HG03196 (cell line): ENCODE data around the gene ARL14.

Experiments
- ATAC-seq: cut with Tn5 transposase; IDR thresholded peaks from one replicate; pipeline ENCODE4 v1.9.1; 2021; ENCODE audit not compliant: unreplicated experiment

The ARL14 gene

DNA sequence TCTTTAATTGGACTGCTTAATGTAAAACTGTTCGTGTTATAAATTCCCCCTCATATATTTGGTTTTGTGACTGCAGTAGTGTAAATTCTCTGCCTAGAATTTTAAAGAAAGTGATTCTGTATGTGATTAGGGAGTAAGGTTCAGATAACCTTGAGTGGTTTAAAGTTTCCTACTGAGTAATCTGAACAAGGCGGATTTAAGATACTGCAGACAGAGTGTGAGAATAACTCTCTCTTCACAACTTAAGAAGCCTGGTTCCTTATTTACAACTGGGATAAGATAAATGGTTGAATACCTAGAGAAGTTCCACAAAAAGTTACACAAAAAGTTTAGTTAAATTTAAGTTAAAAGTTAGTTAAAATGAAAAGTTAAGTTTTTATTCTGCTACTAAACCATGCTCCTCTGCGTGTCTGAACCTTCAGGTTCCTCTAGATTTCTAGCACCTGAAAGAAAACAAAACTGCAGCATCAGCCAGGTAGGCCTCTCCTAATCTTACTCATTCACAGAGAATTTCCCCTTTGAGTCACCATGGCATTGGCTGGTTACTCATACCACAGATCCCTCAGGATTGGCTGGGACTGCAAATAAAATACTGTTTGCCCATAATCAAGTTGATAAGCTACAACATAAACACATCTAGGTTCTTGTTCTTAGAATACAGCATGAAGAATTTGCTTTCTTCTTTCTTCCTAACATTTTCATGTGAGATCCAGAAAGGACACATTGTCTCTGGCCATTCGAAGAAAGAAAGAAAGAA, at the start of gene ARL14:
Gene ARL14, plus strand, starts transcription at position 614 of the 757 bp plus-strand sequence. CDS start 187 bp downstream, outside the sequence.
- no peak for ATAC-seq

GRCh38 chr3:160629491-160629890, 47.5 kb upstream of the ARL14 start:
- no peak for ATAC-seq

GRCh38 chr3:160633361-160634083, 43.4 kb upstream of the ARL14 start:
- ATAC-seq: no peak

- no peak for ATAC-seq
These were observed 41.7 kb upstream of the ARL14 start for GRCh38 chr3:160635213-160635612.

GRCh38 chr3:160637086-160637485, 39.9 kb upstream of the ARL14 start:
- ATAC-seq: no peak

GRCh38 chr3:160638184-160638583, 38.8 kb upstream of the ARL14 start:
- ATAC-seq: no peak

DNA sequence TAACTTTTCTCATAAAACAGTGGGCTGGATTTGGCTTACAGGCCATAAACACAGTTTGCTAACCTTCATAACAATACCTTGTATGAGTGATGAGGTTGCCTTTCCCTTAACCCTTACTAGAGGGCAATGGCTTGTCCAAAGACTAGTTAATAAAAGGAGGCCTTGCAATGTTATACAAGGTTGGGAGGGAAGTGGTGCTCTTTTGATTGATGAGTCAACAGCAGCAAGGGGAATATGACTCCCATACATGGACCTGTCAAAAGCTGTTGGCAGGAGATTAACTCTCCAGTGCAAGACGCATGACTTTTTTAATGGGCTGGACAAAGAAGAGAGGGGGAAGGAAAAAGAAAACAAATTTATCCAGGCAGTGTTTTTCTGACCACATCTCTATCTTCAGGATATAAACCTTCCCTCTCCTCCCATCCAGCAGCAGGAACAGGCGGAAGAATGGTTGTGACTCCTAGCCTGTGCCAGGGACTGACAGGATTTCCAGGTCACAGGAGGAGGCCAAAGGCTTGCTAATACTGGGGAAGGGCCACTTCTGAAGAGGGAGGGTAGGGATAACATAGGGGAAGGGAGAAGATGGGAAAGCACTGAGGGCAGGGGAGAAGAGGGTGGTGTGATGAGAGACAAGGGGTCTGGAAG, 35.2 kb upstream of the ARL14 start:
- no peak for ATAC-seq

DNA sequence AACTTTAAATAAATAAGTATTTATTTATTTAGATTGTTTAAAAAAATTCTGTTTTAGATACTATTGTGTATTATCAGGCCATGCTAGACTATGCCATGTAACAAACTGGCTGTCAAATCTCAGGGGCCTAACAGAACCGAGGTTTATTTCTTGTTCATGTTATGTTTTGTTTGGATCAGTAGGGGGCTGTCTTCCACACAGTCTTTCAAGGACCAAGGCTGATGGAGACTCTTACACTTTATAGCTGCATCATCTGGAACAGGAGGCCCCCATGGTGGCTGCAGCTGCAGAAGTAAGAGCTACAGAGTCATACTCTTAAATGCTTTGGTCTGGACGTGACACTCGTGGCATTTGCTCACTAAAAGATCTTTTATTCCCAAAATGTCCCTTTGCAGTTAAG, 33.0 kb upstream of the ARL14 start:
- no peak for ATAC-seq

DNA sequence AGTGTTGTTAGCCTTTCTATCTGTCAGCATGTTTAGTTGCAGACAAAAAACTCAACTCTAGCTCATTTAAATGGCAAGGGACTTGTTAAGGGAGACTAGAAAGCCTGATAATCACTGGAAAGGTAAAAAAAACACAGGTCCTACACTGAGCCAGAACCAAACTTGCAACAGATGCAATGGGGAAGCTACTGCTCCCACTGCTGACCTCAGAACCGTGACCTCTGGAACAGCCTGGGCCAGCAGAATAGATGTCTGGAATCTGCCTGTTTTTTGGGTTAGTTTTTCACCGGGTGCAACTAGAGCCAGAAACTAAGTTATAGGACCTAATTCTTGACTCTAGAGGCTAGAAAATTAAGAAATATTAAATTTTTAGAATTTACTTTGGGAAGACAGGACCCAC, 32.5 kb upstream of the ARL14 start:
- no peak for ATAC-seq

DNA sequence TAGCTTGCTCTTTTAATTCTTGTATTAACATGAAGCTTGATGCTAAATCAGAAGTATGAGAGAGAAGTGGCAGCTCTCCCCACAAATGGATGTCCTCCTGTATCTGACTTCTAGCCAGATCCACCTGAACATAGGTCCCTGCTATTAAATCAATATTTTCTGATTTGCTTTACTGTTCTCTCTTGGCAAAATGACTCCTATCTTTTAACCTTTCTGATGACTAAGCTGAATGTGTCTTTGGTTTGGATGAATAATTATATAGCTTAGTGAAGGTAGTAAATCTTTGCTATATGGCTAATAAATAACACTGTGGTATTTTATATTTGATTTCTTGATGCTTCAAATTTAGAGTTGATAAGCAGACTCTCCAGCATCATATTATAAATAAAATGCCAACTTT, 28.3 kb upstream of the ARL14 start:
- ATAC-seq: no peak

GRCh38 chr3:160649596-160649995, 27.4 kb upstream of the ARL14 start:
- ATAC-seq: no peak

- no peak for ATAC-seq
These were observed 23.4 kb upstream of the ARL14 start for GRCh38 chr3:160653512-160653911.

DNA sequence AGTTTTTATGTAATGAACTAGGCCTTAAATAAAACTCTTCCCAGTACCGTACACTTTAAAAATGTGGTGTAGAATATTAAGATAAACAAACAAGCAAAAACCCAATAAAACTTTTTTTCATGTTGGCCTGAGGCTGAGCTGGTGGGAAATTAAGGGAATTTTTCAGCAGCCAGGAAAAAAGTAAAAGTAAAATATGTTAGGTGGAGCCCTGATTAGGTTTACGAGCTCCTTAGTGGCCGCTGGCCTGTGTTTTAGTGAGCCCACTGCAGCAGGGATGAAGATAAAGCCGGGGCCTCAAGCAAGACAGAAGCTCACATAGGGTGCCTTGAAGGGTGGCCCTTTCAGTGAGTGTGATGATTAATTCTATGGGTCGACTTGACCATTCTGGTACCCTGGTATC, 16.1 kb upstream of the ARL14 start:
- ATAC-seq: no peak

- no peak for ATAC-seq
These were observed 15.3 kb upstream of the ARL14 start for GRCh38 chr3:160661660-160662059.

- no peak for ATAC-seq
These were observed 11.7 kb upstream of the ARL14 start for GRCh38 chr3:160665231-160665630.

DNA sequence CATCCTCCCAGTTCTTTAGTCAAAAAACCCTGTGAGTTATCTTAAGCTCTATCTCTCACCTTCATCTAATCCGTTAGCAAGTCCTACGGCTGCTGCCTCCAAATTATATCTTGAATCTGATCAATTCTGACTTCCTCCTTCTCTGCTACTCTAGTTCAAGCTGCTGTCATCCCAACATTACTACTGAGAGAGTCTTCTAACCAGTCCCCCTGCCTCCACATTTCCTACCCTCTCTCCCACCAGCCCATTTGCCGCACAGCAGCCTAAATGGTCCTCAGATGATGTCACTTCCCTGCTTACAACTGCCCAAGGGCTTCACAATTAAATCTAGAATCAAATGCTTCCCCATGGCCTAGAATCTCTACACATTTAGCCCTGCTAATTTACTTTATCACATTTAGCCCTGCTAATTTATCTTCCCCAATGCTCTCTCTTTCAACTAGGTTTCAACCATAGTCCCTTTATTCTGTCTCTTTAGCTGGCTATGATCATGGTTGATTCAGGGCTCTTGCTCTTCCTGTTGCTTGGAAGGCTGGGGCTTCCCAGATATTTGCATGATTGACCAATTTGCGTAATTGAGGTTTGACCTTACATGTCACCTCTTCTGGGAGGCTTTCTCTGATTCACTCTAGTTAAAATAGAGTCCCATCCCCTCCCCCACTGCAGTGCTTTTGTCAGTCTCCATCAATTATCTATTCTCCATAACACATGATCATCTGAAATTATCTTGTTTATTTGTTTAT, 11.0 kb upstream of the ARL14 start:
- peak; percentile 91 for ATAC-seq

- no peak for ATAC-seq
These were observed 9.5 kb upstream of the ARL14 start for GRCh38 chr3:160667452-160667851.

- ATAC-seq: no peak
These were observed 8.5 kb upstream of the ARL14 start for GRCh38 chr3:160668454-160668853.

DNA sequence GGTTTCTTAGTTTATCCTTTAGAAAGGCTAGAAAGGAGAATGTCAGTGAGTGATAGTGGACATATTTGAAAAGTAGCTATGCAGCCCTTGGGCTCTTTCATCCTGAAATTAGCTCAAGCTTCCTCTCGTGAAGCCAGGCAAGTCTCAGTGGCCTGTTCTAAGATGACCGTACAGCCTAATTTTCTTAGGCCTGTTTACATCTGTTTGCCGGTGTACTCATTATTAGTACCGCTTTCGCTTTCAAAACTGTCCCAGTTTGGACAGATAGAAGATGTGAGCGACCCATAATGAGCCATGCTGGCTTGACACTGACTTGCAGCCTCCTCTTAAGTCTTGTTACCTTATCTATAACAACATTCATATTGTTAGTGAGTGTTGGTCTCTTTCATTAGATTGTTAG, 5.7 kb upstream of the ARL14 start:
- ATAC-seq: peak; percentile 92

DNA sequence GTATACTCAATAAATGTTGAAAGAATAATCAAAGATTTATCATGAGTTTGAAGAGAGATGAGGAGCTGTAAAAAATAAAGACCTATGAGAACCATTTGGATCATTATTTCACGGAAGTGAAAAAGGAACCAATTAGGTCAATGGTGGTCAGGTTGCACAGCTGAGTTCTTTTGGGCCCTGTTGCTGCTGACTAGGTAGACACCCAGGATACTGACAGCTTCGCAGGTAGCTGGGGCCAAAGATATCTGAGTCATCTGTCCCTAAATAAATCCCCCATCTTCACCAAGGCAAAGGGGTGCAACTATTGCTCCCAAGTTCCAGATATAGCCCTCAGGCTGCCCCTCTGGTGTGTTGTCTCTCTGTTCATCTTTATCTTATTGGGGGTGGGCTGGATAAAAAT, 5.0 kb upstream of the ARL14 start:
- no peak for ATAC-seq

DNA sequence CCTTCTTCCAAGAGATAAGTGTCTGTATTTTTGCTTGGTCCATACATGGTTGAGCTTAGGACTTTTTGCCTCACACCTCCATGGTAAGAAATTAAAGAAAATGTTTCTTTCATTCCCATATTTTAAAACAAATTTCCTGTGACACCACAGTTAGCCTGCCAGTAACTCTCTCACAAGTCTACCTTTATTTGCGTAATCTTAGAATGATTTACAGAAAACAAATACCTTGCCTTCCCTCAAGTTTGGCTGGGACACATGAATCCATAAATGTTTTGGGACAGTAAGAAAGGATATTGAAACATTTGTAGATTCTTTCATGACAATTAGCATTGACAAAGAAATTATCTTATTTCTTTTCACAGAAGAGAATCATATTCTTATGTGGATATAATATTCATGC, 3.8 kb upstream of the ARL14 start:
- no peak for ATAC-seq
